ENCODE measurements around the gene TMPO. TPM values are rescaled to one million over a fixed set of nuclear protein-coding genes. Genes with fewer than 3 reads are reported as not detected.

The TMPO gene
- total RNA-seq, 1 experiment from 2014 or later, result 212 TPM

DNA sequence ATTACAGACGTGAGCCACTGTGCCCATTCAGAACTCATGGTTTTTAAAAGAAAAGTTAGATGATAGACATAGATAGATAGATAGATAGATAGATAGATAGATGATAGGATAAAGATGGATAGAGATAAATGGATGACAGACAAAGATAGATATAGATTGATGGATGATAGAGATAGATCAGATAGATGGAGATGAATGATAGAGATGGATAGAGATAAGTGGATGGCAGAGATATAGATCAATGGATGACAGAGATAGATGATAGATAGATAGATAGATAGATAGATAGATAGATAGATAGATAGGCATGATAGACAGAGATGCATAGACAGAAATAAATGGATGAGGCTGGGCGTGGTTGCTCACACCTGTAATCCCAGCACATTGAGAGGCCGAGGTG is 64.4 kb downstream of the TMPO start:
- H3K9me3 ChIP-seq, result no peaks in the 10 kb centered on the region
- peaks cover 14% of the 10 kb centered on the region for H3K4me1 Mint-ChIP-seq (ENCODE audit: low read depth, unreplicated experiment)
- CTCF ChIA-PET, result no interaction called here
- H3K4me3 ChIP-seq (ENCODE audit: low read depth, low read length), result no peak overlapping the region
- no peak overlapping the region for H3K4me3 Mint-ChIP-seq (ENCODE audit: unreplicated experiment)
- POLR2A ChIA-PET, result interaction anchor here (1.6 kb wide), 1 partner anchor 14 kb away, joined by 10 read pairs; the partner anchor contains the start of gene SLC25A3
- H3K36me3 ChIP-seq (ENCODE audit: control insufficient read depth, insufficient read depth, low read length), result no peaks in the 10 kb centered on the region
- no peak for DNase-seq
- H3K27ac Mint-ChIP-seq (ENCODE audit: unreplicated experiment), result no peak overlapping the region
- no peaks in the 10 kb centered on the region for H3K9me3 Mint-ChIP-seq (ENCODE audit: unreplicated experiment)
- BruUV-seq (replicated peaks), result no TSS peak
- no peaks in the 10 kb centered on the region for H3K36me3 Mint-ChIP-seq (ENCODE audit: insufficient read depth, unreplicated experiment)
- peaks cover 32% of the 10 kb centered on the region for H3K4me1 ChIP-seq
- TF ChIP-seq, protein P1, sequence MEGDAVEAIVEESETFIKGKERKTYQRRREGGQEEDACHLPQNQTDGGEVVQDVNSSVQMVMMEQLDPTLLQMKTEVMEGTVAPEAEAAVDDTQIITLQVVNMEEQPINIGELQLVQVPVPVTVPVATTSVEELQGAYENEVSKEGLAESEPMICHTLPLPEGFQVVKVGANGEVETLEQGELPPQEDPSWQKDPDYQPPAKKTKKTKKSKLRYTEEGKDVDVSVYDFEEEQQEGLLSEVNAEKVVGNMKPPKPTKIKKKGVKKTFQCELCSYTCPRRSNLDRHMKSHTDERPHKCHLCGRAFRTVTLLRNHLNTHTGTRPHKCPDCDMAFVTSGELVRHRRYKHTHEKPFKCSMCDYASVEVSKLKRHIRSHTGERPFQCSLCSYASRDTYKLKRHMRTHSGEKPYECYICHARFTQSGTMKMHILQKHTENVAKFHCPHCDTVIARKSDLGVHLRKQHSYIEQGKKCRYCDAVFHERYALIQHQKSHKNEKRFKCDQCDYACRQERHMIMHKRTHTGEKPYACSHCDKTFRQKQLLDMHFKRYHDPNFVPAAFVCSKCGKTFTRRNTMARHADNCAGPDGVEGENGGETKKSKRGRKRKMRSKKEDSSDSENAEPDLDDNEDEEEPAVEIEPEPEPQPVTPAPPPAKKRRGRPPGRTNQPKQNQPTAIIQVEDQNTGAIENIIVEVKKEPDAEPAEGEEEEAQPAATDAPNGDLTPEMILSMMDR (IDR thresholded peaks at IDR 0.05; ENCODE audit: insufficient read depth in 1 of 2, low read depth in 1 of 2, low read length in 1 of 2, severe bottlenecking in 1 of 2, unreplicated experiment in 1 of 2), result no peak
- no peaks in the 10 kb centered on the region for H3K27me3 Mint-ChIP-seq (ENCODE audit: insufficient read depth, unreplicated experiment)
- H3K27me3 ChIP-seq (replicated peaks; ENCODE audit: control insufficient read depth, insufficient read depth, low read length), result no peaks in the 10 kb centered on the region
- intact Hi-C loops (cut with micrococcal nuclease; ENCODE audit: unreplicated experiment), result loop anchor here (1.0 kb wide), 1 partner anchor 34 kb away; no protein-coding TSS in a partner anchor

DNA sequence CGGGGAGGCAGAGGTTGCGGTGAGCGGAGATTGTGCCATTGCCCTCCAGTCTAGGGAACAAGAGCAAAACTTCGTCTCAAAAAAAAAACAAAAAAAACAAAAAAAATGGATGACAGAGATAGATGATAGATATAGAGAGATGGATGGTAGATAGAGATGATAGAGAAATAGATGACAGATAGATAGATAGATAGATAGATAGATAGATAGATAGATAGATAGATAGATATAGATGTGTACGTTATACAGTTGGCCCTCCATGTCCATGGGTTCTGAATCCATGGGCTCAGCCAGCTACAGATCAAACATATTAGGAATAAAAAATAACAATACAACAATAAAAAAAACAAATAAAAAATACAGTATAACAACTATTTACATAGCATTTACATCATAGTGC is 65.3 kb downstream of the TMPO start:
- Histone ChIP-seq H3K4me3 (ENCODE audit: low read depth, low read length) (no peak overlapping the region), H3K27me3 (replicated peaks; ENCODE audit: control insufficient read depth, insufficient read depth, low read length) (no peaks in the 10 kb centered on the region), H3K4me1 (peaks cover 23% of the 10 kb centered on the region), H3K36me3 (ENCODE audit: control insufficient read depth, insufficient read depth, low read length) (no peaks in the 10 kb centered on the region), H3K9me3 (no peaks in the 10 kb centered on the region)
- Mint-ChIP-seq H3K4me1 (ENCODE audit: low read depth, unreplicated experiment) (peaks cover 14% of the 10 kb centered on the region), H3K36me3 (ENCODE audit: insufficient read depth, unreplicated experiment) (no peaks in the 10 kb centered on the region), H3K27ac (ENCODE audit: unreplicated experiment) (no peak overlapping the region), H3K4me3 (ENCODE audit: unreplicated experiment) (no peak overlapping the region), H3K9me3 (ENCODE audit: unreplicated experiment) (no peaks in the 10 kb centered on the region), H3K27me3 (ENCODE audit: insufficient read depth, unreplicated experiment) (no peaks in the 10 kb centered on the region)
- BruUV-seq (replicated peaks), result no TSS peak
- ChIA-PET POLR2A (no interaction called here), CTCF (no interaction called here)
- TF ChIP-seq, protein P1 (IDR thresholded peaks at IDR 0.05; ENCODE audit: insufficient read depth in 1 of 2, low read depth in 1 of 2, low read length in 1 of 2, severe bottlenecking in 1 of 2, unreplicated experiment in 1 of 2), result no peak
- DNase-seq, result no peak
- intact Hi-C loops (cut with micrococcal nuclease; ENCODE audit: unreplicated experiment), result no loop called here

DNA sequence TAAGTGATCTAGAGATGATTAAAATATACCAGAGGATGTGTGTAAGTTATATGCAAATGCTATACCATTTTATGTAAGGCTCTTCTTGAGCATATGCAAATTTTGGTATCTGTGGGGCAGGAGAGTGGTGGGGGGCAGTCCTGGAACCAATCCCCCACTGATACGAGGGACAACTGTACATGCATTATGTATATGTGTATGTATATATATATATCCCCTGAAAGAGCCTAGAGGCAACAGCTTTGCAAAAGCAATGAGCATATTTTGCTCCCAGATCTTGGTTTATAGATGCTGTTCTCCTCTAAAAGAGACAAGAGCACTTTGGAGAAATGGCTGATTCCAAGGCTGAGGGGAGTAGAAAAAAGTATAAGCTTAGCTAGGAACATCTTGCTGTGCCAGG is 65.7 kb downstream of the TMPO start:
- CTCF ChIA-PET, result no interaction called here
- no TSS peak for BruUV-seq (replicated peaks)

More for the DNA sequence above, 65.7 kb downstream of the TMPO start:
- H3K4me1 ChIP-seq, result peaks cover 19% of the 10 kb centered on the region
- intact Hi-C loops (cut with micrococcal nuclease; ENCODE audit: unreplicated experiment), result no loop called here
- no peak for DNase-seq
- Mint-ChIP-seq H3K4me1 (ENCODE audit: low read depth, unreplicated experiment) (peaks cover 14% of the 10 kb centered on the region), H3K9me3 (ENCODE audit: unreplicated experiment) (no peaks in the 10 kb centered on the region), H3K4me3 (ENCODE audit: unreplicated experiment) (no peak overlapping the region), H3K27ac (ENCODE audit: unreplicated experiment) (no peak overlapping the region), H3K27me3 (ENCODE audit: insufficient read depth, unreplicated experiment) (no peaks in the 10 kb centered on the region), H3K36me3 (ENCODE audit: insufficient read depth, unreplicated experiment) (no peaks in the 10 kb centered on the region)
- H3K4me3 ChIP-seq (ENCODE audit: low read depth, low read length), result no peak overlapping the region
- H3K9me3 ChIP-seq, result no peaks in the 10 kb centered on the region
- TF ChIP-seq, protein P1 (IDR thresholded peaks at IDR 0.05; ENCODE audit: insufficient read depth in 1 of 2, low read depth in 1 of 2, low read length in 1 of 2, severe bottlenecking in 1 of 2, unreplicated experiment in 1 of 2), result no peak
- H3K36me3 ChIP-seq (ENCODE audit: control insufficient read depth, insufficient read depth, low read length), result no peaks in the 10 kb centered on the region
- POLR2A ChIA-PET, result no interaction called here
- H3K27me3 ChIP-seq (replicated peaks; ENCODE audit: control insufficient read depth, insufficient read depth, low read length), result no peaks in the 10 kb centered on the region
